GM18511 (cell line): Measurements from ENCODE around the gene FANK1.
"Not testable (repeated sequence)": the region's sequence is repeated elsewhere in the genome, so short reads cannot be mapped to it uniquely, and the experiment has no call there.

Experiments
- ATAC-seq: cut with Tn5 transposase; IDR thresholded peaks from one replicate; pipeline ENCODE4 v1.9.1; 2021; ENCODE audit warnings: mild to moderate bottlenecking, moderate library complexity; ENCODE audit not compliant: unreplicated experiment

FANK1 gene

GRCh38 chr10:125886914-125887512 is 9.4 kb upstream of the FANK1 start:
- ATAC-seq = no peak

GRCh38 chr10:125889441-125889840 is 6.9 kb upstream of the FANK1 start:
- not testable (repeated sequence) for ATAC-seq

DNA sequence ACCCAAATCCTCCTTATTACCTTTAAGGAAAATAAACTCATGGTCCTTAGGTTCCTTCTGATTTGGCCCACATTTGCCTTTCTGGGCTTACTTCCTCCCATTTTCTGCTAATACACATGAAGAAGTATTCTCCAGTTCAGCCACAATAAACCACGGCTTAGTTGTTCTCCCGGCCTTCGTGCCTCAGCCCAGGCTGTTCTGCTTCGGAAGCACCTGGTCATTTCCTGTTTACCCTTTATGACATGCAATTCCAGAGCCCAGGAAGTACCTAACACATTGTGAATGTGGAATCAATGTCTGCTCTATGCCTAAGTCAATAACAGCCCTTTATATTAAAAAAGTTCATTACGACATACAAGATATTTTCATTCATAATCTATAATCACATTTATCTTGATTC is 4.0 kb upstream of the FANK1 start:
- ATAC-seq = not testable (repeated sequence)

DNA sequence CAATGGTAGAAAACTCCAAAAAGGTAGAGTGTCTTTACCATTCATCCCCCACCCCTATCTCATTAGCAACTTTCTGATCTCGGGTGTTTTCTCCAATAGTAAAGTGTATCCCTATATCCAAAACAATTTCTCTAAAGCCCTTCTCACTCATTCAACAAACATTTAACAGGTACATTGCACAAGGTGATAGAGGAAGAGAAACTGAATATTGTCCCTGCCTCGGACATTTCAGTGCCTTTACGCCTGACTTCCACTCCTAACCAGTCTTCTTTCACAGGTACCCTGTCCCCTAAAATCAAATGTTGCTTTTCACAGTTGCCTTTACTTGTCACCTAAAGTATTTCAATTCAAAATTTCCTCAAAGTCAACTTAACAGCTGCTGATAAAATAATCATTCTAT is 2.2 kb upstream of the FANK1 start:
- not testable (repeated sequence) for ATAC-seq

- ATAC-seq = peak; percentile 64
Observed at GRCh38 chr10:125895130-125896087, 955 bp upstream of the FANK1 start.

- ATAC-seq = not testable (repeated sequence)
Observed at GRCh38 chr10:125897317-125897716, 953 bp downstream of the FANK1 start.

DNA sequence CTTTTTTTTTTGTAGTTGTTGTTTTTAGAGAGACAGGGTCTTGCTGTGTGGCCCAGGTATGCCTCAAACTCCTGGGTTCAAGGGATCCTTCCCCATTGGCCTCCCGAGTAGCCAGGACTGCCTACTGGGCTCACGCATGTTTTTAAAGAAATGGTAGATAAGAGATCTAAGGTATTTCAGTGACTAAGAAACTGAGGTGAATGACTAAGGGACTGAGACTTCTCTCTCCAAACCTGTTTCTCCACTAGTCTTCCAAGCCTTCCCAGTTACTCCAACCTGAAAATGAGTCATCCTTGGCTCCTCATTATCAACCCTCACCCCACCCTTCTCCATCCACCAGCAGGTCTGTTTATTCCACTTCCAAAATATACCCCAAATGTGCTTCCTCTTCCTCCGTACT is 4.6 kb downstream of the FANK1 start:
- ATAC-seq = not testable (repeated sequence)

DNA sequence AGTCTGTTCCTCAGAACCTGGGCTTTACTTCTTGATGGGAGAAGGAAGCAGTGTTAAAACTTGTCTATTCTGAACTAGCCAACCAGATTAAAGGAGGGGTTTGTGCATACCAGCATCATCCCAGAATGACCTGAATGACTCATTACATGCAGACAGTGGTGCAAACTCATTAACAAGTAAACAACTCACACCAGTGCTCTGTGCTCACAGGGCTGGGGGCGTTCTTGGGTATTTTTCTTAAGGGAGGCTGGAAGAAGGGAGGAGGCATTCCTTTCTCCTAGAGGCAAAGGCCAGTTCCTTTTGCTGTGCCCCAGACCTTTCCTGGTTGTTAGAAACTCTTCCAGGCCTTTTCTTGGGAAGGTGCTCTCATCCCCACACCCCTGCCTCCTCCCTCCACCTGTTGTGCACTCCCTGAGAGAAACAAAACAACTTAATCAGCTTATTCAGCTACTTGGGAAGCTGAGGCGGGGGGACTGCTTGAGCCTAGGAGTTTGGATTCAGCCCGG is 6.8 kb downstream of the FANK1 start:
- not testable (repeated sequence) for ATAC-seq

DNA sequence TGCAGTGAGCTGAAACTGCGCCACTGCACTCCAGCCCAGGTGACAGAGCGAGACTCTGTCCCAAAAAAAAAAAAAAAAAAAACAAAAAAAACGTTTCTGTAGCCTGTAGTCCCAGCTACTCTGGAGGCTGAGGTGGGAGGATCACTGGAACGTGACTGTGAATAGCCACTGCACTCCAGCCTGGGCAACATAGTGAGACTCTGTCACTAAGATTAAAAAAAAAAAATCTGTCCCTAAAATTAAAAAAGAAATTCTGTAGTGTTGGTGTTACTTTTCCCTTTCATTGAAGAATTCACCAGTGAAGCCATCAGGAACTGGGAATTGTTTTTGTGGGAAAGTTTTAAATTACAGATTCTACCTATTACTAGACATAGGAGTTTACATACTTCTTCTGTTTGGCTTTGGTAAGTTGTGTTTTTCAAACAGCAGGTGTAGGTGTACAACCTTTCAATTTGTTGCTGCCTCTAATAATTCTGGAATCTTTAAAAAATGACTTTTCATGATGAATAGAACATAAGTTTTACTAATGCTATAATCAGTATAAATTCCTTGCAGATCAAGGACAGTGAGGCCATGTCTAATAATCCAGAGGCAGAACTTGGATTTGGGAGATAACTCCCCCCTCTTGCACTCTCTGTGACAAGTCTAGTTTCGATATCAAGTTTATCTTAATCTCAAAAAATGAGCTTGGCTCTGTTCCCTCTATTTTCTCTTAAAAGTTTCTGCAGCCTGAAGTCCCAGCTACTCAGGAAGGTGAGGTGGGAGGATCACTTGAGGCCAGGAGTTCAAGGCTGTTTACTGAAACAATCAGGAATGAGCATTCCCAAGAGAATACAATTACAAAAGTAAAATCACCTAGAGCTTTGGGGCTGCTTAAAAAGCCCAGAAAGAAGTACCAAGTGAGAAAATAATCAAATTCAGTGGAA is 9.0 kb downstream of the FANK1 start:
- not testable (repeated sequence) for ATAC-seq

DNA sequence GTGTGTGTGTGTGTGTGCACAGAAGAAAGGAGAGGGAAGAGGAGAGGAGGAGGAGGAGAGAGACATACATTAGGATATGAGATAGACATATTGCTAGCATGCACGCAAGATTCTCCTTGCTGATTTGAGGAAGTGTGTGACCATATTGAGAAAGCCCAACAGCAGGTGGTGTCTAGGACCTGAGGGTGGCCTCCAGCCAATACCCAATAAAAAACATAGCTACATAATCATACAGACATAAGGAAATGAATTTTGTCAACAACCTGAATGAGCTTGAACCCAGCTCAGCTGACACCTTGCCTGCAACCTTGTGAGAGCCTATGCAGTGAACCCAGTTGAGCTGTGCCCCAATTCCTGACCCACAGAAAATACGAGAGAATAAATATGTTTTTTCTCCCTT is 11.2 kb downstream of the FANK1 start:
- not testable (repeated sequence) for ATAC-seq

DNA sequence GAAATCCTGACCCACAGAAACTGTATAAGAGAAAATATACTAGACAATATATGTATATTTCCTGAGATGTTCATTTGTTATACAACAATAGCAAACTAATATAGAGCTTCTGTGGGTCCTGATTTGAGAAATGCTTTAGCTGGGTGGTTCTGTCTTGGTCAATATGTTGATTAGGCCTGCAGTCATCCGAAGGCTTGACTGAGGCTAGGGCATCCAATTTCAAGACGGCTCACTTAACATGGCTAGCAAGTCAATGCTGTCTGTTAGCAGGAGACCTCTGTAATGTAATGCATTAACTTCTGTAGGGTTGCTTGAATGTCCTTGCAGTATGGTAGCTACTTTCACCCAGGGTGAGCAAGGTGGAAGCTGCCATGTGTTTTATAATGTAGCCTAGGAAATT is 12.4 kb downstream of the FANK1 start:
- ATAC-seq = not testable (repeated sequence)

- not testable (repeated sequence) for ATAC-seq
Observed at GRCh38 chr10:125909491-125909890, 13.1 kb downstream of the FANK1 start.

GRCh38 chr10:125911145-125911544 is 14.8 kb downstream of the FANK1 start:
- no peak for ATAC-seq

- ATAC-seq = no peak
Observed at GRCh38 chr10:125911990-125912389, 15.6 kb downstream of the FANK1 start.

DNA sequence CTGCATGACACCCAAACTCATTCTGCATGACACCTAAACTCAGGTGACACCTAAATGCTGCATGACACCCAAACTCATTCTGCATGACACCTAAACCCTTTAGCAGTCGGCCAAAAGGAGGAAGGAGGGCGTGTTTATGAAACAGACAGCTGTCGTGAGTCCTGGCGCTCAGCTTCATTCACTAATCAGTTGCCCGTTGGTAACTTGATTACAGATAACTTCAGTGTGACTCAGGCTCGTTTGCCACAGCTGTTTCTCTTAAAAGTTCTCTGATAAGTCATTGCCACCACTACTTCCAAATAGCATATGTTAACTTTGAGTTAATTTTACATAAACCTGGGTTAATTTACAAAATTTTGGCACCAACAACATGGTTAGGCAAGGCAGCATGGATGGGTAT is 16.9 kb downstream of the FANK1 start:
- not testable (repeated sequence) for ATAC-seq

DNA sequence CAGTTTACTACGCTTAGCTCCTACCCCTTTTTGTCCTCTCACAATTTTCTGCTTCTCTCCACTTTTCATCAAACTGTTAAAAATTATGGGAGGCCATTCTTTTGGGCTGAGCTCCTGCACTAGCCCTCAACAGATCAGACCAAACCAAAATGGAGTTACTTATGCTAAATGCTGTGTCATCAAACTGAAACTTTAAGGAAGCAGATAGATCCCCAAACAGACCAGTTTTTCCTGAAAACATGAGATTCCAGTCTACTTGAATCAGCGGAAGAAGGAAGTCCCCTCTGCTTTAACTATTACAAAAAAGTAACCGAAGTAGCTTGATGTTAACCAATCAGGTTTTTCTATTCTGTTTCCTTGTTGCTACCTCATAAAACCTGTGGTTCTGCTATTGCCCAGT is 20.6 kb downstream of the FANK1 start:
- no peak for ATAC-seq

GRCh38 chr10:125917704-125918361 is 21.5 kb downstream of the FANK1 start:
- ATAC-seq = not testable (repeated sequence)

DNA sequence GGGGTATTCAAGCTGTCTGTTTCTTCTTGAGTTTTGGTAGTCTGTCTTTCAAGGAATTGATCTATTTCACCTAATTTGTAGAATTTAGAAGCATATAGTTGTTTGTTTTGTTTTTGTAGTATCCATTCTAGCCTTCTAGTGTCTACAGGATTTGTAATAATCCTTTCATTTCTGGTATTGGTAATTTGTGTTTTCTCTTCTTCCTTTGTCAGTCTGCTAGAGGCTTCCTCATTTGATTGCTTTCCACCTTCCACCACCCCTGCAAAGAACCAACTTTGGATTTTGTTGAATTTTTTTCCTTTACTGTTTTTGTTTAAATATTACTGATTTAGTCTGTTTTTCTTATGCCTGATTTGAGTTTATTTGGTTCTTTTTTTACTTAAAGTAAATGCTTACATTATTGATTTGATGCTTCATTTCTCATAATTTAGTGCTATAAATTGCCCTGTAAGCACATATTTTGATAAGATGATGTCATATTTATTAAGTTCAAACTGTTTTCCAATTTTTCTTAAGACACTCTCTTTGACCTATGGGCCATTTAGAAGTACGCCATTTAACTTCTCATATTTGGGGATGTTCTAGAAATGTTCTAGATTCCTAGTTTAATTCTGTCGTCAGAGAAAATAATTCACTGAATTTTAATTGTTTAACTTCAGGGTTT is 25.4 kb downstream of the FANK1 start:
- not testable (repeated sequence) for ATAC-seq

DNA sequence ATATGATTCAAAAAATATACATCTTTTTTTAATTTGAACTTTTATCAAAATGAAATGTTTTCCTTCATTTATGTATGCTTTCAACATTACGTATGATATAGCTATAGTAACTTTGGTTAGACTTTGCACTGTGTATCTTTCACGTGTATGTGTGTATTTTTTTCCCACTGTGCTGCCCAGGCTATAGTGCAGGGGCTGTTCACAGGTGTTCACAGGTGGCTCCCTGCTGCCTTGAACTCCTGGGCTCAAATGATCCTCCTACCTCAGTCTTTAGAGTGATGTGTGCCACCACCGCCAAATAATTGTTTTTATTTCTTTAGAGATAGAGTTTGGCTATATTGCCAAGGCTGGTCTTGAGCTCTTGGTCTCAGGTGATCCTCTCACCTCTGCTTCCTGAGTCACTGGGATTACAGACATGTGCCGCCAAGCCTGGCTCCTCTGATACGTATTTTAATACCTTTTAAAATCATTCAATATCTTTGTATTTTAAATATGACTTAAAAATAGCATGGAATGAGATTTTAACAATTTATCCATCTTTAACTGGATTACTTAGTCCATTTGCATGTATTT is 29.0 kb downstream of the FANK1 start:
- no peak for ATAC-seq
